K562 (cell line): ENCODE results near the gene PRR14L. TPM values are rescaled to one million over a fixed set of nuclear protein-coding genes. Genes with fewer than 3 reads are reported as not detected.

ENCODE experiments used
- ATAC-seq: fragments of 200-7000 bp; cut with Tn5 transposase; 3 replicates; pipeline ENCODE4 v1.9.1; 2020; ENCODE audit warnings: moderate library complexity
- BruUV-seq: library from RNA; stranded (reverse); fragments of 400-500 nt; replicated peaks from 2 replicates; lab custom pipeline; 2021; lab: Mats Ljungman, UMichigan
- CTCF ChIA-PET: fragments of 300-600 bp; formaldehyde crosslinking; extraction: SDS; loops from one replicate; lab custom pipeline; 2021; ENCODE audit warnings: low intra/inter-chr PET ratio; lab: Yijun Ruan, JAX
- POLR2A ChIA-PET: fragments of 300-600, 350-650 bp; sonication (Branson Sonifier 250); formaldehyde crosslinking; extraction: SDS; loops from one replicate; lab custom pipeline; 2021; ENCODE audit warnings: antibody characterized with exemption, inconsistent platforms; lab: Yijun Ruan, JAX
- DNase-seq, 4 experiments: peaks; one replicate each; pipeline versions ENCODE4 v3.0.0 to v3.0.0-alpha.2; 2011 to 2018; ENCODE audit warnings: low spot score in 3 of 4, mixed read lengths in 3 of 4; ENCODE audit errors: extremely low read depth in 1 of 4
- FAIRE-seq: peaks from 2 replicates; lab custom pipeline; 2011; peaks lifted over from hg19 to GRCh38; lab: Jason Lieb, UNC
- H2AFZ ChIP-seq: 2 replicates; pipeline ENCODE4 v1.6.0; 2011; ENCODE audit warnings: low read depth, low read length, control low read depth, inconsistent platforms
- H3K27ac ChIP-seq: fragments of 200-600 bp; 3 replicates; pipeline ENCODE4 v1.8.0; 2011; ENCODE audit warnings: low read depth, mild to moderate bottlenecking, control low read depth, inconsistent platforms, low read length, moderate library complexity, mixed read lengths; ENCODE audit errors: extremely low read depth
- H3K27me3 ChIP-seq, 2 experiments: fragments of 300-600 bp in 1 of 2; 2 replicates in 1 of 2; 3 replicates in 1 of 2; pipeline versions ENCODE4 v1.6.0 to v1.8.0; 2011; ENCODE audit warnings: inconsistent platforms in 2 of 2, low read length in 2 of 2, mild to moderate bottlenecking in 1 of 2, mixed read lengths in 1 of 2, moderate library complexity in 1 of 2; ENCODE audit not compliant: control insufficient read depth in 2 of 2, insufficient read depth in 2 of 2
- H3K36me3 ChIP-seq: fragments of 300-600 bp; 3 replicates; pipeline ENCODE4 v1.8.0; 2011; ENCODE audit warnings: mild to moderate bottlenecking, low read length, inconsistent platforms; ENCODE audit not compliant: control insufficient read depth, insufficient read depth
- H3K4me1 ChIP-seq, 2 experiments: fragments of 200-600 bp in 1 of 2; replicated peaks in 1 of 2; 2 replicates in 1 of 2; 3 replicates in 1 of 2; pipeline versions ENCODE4 v1.5.1 to v1.8.0; 2011; ENCODE audit warnings: inconsistent platforms in 2 of 2, low read length in 2 of 2, mild to moderate bottlenecking in 1 of 2, mixed read lengths in 1 of 2, moderate library complexity in 1 of 2; ENCODE audit not compliant: control insufficient read depth in 2 of 2, insufficient read depth in 2 of 2
- H3K4me2 ChIP-seq: 2 replicates; pipeline ENCODE4 v1.6.1; 2011; ENCODE audit warnings: low read length, control low read depth, inconsistent platforms, mixed read lengths; ENCODE audit not compliant: insufficient read depth
- H3K4me3 ChIP-seq: fragments of 200-600 bp; sonication (generic), shearing (Covaris generic); 2 replicates; pipeline ENCODE4 v1.5.1; 2016; ENCODE audit warnings: control low read depth, inconsistent platforms
- H3K79me2 ChIP-seq: fragments of 200-600 bp; 3 replicates; pipeline ENCODE4 v1.8.0; 2011; ENCODE audit warnings: low read length, inconsistent platforms; ENCODE audit not compliant: control insufficient read depth, insufficient read depth
- H3K9ac ChIP-seq, 2 experiments: 2 replicates each; pipeline versions ENCODE4 v1.6.0 to v1.6.1; 2011; ENCODE audit warnings: low read depth in 2 of 2, low read length in 2 of 2, control low read depth in 1 of 2, inconsistent platforms in 1 of 2, mild to moderate bottlenecking in 1 of 2, mixed read lengths in 1 of 2; ENCODE audit not compliant: insufficient read depth in 1 of 2
- H3K9me1 ChIP-seq: one replicate; pipeline ENCODE4 v1.6.0; 2011; ENCODE audit warnings: inconsistent platforms, mild to moderate bottlenecking, low read length, moderate library complexity; ENCODE audit not compliant: control insufficient read depth, insufficient read depth
- H3K9me3 ChIP-seq: replicated peaks from 2 replicates; pipeline ENCODE4 v1.5.1; 2011; ENCODE audit warnings: low read depth, low read length, inconsistent platforms; ENCODE audit not compliant: control insufficient read depth, insufficient read depth
- H4K20me1 ChIP-seq: replicated peaks from 2 replicates; pipeline ENCODE4 v1.6.1; 2011; ENCODE audit warnings: low read length, inconsistent platforms, mixed read lengths; ENCODE audit not compliant: control insufficient read depth, insufficient read depth
- FOXA1 ChIP-seq: fragments of 450-650 bp; IDR thresholded peaks from 2 replicates; pipeline ENCODE4 v1.6.1; 2016; ENCODE audit warnings: mild to moderate bottlenecking, borderline replicate concordance
- MNT ChIP-seq, 2 experiments: fragments of 450-650 bp; conservative IDR thresholded peaks; 2 replicates each; pipeline ENCODE4 v1.6.1; 2017; ENCODE audit warnings: mild to moderate bottlenecking in 2 of 2, moderate library complexity in 2 of 2
- NEUROD1 ChIP-seq: fragments of 150-350 bp; IDR thresholded peaks from 2 replicates; pipeline ENCODE4 v1.6.1; 2014; ENCODE audit warnings: borderline replicate concordance, low read length, low read depth; ENCODE audit not compliant: partially characterized antibody
- ZNF232 ChIP-seq: sonication (generic); formaldehyde crosslinking; IDR thresholded peaks from 2 replicates; pipeline ENCODE4 v1.8.0; 2022; ENCODE audit warnings: mild to moderate bottlenecking, missing genetic modification reagents
- ZNF584 ChIP-seq: fragments of 200-800 bp; sonication (Bioruptor generic); IDR thresholded peaks from 2 replicates; pipeline ENCODE4 v1.6.1; 2016; ENCODE audit warnings: low read depth, mild to moderate bottlenecking, missing genetic modification characterization, missing compliant biosample characterization
- WGBS: fragments of 100-300 bp; shearing (Covaris generic); methylation state at CpG from one replicate; pipeline ENCODE4 v1.1.6; 2016; ENCODE audit warnings: low coverage, mixed read lengths; ENCODE audit not compliant: insufficient coverage; ENCODE audit errors: missing lambda C conversion rate; 5-methylcytosine and 5-hydroxymethylcytosine counted together
- in situ Hi-C: fragments of 300-500 bp; cut with MboI; formaldehyde crosslinking; loops from 4 replicates; pipeline ENCODE4 v1.15.0; 2018; ENCODE audit warnings: inconsistent platforms, mixed read lengths
- intact Hi-C: fragments of 100-400 bp; cut with micrococcal nuclease; formaldehyde crosslinking; loops from 2 replicates; pipeline ENCODE4 v1.14.2; 2022
- polyA plus RNA-seq, 8 experiments: library from polyadenylated mRNA; depleted of rRNA in 4 of 8; stranded (reverse) in 5 of 8; unstranded in 3 of 8; fragments of >200 nt; fragmentation: Nextera tagmentation in 2 of 8; fragmentation: Illumina TruSeq in 1 of 8; extraction: Ambion mirVana in 2 of 8; extraction: Trizol in 1 of 8; gene quantifications; 2 replicates each; pipeline versions ENCODE4 v1.2.1 to v1.2.3, GENCODE V29; 2011 to 2014; ENCODE audit warnings: inconsistent platforms in 1 of 8, missing spikeins in 1 of 8
- total RNA-seq, 7 experiments: library from RNA; depleted of rRNA in 6 of 7; stranded (reverse); fragments of >200 nt in 6 of 7; fragmentation: Illumina TruSeq in 2 of 7; extraction: Trizol in 2 of 7; gene quantifications; 2 replicates each; pipeline versions ENCODE4 v1.2.1 to v1.2.3, GENCODE V29; 2011 to 2021; ENCODE audit warnings: low replicate concordance in 1 of 7

PRR14L gene
- total and polyA plus RNA-seq, 9 of the 15 experiments (the other 6 are each of a cell fraction or from before 2014, with no cell fraction given), result 2.8 to 36.3 (median 12.3) TPM

- 88% methylated on average over 3 of the region's 3 CpGs for WGBS
- CTCF ChIA-PET, result no interaction called here
- FAIRE-seq, result no peak
These were observed 58.5 kb downstream of the PRR14L start for GRCh38 chr22:31691408-31691807.

More at GRCh38 chr22:31691408-31691807, 58.5 kb downstream of the PRR14L start:
- Histone ChIP-seq H3K4me1 (no peaks in the 10 kb centered on the region), H3K9ac (no peak overlapping the region), H3K9me1 (no peaks in the 10 kb centered on the region), H4K20me1 (no peaks in the 10 kb centered on the region), H3K36me3 (peaks cover 45% of the 10 kb centered on the region; the same call in 2 of the 3 replicates), H3K79me2 (no peaks in the 10 kb centered on the region), H3K27me3 (no peaks in the 10 kb centered on the region), H3K4me2 (no peak overlapping the region), H3K9me3 (no peaks in the 10 kb centered on the region), H3K4me3 (no peak overlapping the region), H3K27ac (no peak overlapping the region), H2AFZ (no peak overlapping the region)
- DNase-seq (no peak), ATAC-seq (no peak)
- intact Hi-C loops (no loop called here), in situ Hi-C loops (no loop called here)
- POLR2A ChIA-PET, result interaction anchor here (0.6 to 0.7 kb wide), 2 partner anchors 11 to 18 kb away, joined by 3 read pairs; no protein-coding TSS in a partner anchor
- no peak for TF ChIP-seq NEUROD1
- no peak for TF ChIP-seq ZNF584 (CRISPR knock-in tag)
- no peak for TF ChIP-seq FOXA1
- no peak for TF ChIP-seq ZNF232 (CRISPR knock-in tag)
- no peak for TF ChIP-seq MNT (conservative IDR thresholded peaks at IDR 0.05)
- no TSS peak for BruUV-seq
